NCI-H2107 treated with DMSO at 0.1 percent for 48 hours (cell line): ENCODE measurements around the gene SYNJ1.
"Not testable (repeated sequence)": the region's sequence is repeated elsewhere in the genome, so short reads cannot be mapped to it uniquely, and the experiment has no call there.

Source experiments
- DNase-seq: peaks from one replicate; lab custom pipeline; 2025; ENCODE audit not compliant: unreplicated experiment; lab: John Stamatoyannopoulos, UW

SYNJ1 gene

GRCh38 chr21:32698971-32699693 is 28.7 kb downstream of the SYNJ1 start:
- DNase-seq, result no peak

- no peak for DNase-seq
Measured at GRCh38 chr21:32698286-32698685, 29.5 kb downstream of the SYNJ1 start.

GRCh38 chr21:32695482-32695881 is 32.3 kb downstream of the SYNJ1 start:
- DNase-seq, result not testable (repeated sequence)

- no peak for DNase-seq
Measured at GRCh38 chr21:32693581-32693980, 34.2 kb downstream of the SYNJ1 start.

GRCh38 chr21:32690085-32690484 is 37.7 kb downstream of the SYNJ1 start:
- no peak for DNase-seq

- DNase-seq, result no peak
Measured at GRCh38 chr21:32687643-32688345, 40.0 kb downstream of the SYNJ1 start.

GRCh38 chr21:32682696-32683474 is 44.9 kb downstream of the SYNJ1 start:
- no peak for DNase-seq

- DNase-seq, result no peak
Measured at GRCh38 chr21:32674731-32675130, 53.1 kb downstream of the SYNJ1 start.

GRCh38 chr21:32674038-32674437 is 53.8 kb downstream of the SYNJ1 start:
- no peak for DNase-seq

GRCh38 chr21:32666258-32666657 is 61.6 kb downstream of the SYNJ1 start:
- no peak for DNase-seq

GRCh38 chr21:32664095-32664494 is 63.7 kb downstream of the SYNJ1 start:
- DNase-seq, result not testable (repeated sequence)

- DNase-seq, result not testable (repeated sequence)
Measured at GRCh38 chr21:32661981-32662380, 65.8 kb downstream of the SYNJ1 start.

- DNase-seq, result not testable (repeated sequence)
Measured at GRCh38 chr21:32661026-32661782, 66.6 kb downstream of the SYNJ1 start.

GRCh38 chr21:32658524-32658923 is 69.3 kb downstream of the SYNJ1 start:
- no peak for DNase-seq

GRCh38 chr21:32653326-32653901 is 74.4 kb downstream of the SYNJ1 start:
- peak; percentile 14 for DNase-seq

GRCh38 chr21:32648165-32648564 is 79.6 kb downstream of the SYNJ1 start:
- DNase-seq, result no peak

- DNase-seq, result no peak
Measured at GRCh38 chr21:32645261-32646182, 82.3 kb downstream of the SYNJ1 start.

GRCh38 chr21:32641710-32642698 is 85.8 kb downstream of the SYNJ1 start:
- DNase-seq, result no peak
